Astrocyte of the hippocampus (primary cell): ENCODE results near the gene ZNF330.

Experiments
- DNase-seq: peaks from one replicate; pipeline ENCODE4 v3.0.0; 2011; ENCODE audit warnings: low read depth, low spot score

ZNF330 gene

DNA sequence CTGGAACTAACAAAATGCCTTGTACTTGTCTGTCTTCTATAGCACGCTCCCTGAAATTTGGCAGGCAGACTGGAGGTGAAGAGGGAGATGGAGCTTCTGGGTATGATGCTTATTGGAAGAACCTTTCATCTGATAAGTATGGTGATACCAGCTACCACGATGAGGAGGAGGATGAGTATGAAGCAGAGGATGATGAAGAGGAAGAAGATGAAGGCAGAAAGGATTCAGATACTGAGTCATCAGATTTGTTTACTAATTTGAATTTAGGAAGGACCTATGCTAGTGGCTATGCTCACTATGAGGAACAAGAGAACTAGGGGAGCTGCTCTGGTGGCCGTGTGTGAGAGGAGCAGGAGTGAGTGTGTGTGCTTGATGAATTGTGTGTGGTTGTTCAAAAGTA is 13.0 kb downstream of the ZNF330 start:
- DNase-seq, result no peak

DNA sequence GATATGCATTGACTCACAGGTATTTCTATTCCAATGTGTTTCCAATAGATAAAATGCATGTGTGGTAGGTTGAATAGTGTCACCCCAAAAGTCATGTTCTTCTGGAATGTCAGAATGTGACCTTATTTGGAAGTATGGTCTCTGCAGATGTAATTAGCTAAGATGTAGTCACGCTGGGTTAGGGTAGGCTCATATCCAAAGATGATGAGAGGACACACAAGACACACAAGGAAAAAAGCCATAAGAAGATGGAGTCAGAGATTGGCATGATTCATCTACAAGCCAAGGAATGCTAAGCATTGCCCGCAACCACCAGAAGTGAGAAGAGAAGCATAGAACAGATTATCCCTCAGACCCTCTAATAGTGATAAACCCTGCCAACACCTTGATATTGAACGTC is 17.5 kb downstream of the ZNF330 start:
- DNase-seq, result peak; percentile 5

DNA sequence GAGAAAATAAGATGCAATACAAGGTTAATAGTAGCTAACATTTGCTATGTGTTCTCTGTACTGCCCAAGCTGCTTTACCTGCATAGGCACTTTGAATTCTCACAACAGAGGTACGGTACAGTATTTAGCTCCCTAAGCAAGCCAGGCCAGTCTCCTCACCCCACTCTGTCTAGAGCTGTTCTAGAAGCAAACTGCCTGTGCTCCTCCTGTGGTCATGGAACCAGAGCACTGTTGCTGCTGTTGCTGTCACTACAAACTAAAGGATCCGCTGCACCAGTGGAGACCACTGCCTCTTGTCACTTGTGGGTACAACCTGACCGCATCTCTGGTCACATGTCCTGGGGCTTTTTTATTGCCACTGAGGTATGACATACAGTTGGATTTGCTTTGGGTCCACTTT is 19.6 kb downstream of the ZNF330 start:
- no peak for DNase-seq

DNA sequence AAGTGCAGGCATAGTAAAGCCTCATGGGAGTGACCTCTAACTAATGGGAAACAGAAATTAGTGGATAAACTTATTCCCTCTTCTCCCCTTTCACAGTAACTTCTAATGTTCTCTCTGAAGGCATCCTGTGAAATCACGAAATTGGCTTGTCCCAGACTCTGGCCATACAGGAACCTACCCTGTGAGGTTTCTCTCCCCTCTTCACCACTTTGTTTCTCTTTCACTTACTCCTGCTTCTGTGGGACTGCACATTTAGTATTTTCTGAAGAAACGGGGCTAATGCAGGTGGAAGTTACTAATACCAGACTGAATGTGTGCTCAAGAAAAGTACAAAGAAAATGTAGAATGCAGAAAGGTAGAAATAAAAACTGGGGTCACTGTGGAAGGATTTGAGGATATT is 20.0 kb downstream of the ZNF330 start:
- DNase-seq, result no peak

DNA sequence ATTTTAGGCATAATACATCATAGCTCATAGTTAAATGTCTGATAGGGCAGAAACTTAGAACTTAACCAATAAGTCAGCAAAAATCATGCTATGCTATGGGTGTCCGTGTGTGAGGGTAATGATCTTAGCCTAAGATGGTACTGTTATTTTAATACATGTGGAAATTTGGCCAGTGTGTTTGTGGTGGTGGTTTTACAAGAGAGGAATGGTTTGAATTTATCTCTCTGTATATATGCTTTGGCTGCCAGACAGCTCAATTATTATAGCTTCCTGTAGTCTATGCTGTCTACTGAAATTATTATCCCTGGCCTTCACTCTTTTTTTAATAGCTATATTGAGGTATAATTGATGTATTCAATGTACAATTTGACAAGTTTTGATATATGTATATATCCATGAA is 21.3 kb downstream of the ZNF330 start:
- DNase-seq, result no peak

DNA sequence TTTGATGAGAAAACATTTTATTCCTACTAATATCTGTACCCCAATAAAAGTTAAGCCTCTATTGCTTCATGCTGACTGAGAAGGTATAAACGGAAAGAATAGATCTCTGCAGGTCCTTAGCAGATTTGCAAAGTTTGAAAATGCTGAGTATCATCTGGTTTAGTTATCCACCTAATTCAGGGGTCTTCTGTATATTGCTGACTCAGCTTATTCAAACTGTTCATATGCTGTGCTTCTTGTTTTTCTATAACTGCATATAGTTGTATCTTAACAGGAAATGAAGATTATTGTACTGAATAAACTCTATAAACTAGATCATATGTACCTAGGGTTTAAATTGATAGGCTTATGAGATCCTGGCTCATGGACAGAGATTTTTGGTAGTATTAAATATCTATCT is 23.7 kb downstream of the ZNF330 start:
- no peak for DNase-seq

DNA sequence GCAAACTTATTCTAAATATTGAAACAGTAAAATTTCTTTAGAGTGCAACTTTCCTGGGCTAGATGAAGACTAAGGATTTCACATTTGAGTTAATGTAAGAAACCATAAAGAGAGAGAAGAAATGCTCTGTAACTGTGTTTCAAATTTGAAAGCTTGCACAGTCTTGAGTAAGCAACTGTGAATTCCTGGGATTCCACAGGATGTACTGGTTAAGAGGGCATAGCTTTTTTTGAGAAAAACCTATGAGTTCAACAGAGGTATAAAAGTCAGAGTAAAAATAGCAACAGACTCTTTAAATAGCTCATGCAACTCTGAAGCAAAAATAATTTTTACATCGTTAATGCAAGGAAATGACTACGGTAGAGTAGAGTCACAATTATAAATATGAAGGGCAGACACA is 25.5 kb downstream of the ZNF330 start:
- DNase-seq, result peak; percentile 66

DNA sequence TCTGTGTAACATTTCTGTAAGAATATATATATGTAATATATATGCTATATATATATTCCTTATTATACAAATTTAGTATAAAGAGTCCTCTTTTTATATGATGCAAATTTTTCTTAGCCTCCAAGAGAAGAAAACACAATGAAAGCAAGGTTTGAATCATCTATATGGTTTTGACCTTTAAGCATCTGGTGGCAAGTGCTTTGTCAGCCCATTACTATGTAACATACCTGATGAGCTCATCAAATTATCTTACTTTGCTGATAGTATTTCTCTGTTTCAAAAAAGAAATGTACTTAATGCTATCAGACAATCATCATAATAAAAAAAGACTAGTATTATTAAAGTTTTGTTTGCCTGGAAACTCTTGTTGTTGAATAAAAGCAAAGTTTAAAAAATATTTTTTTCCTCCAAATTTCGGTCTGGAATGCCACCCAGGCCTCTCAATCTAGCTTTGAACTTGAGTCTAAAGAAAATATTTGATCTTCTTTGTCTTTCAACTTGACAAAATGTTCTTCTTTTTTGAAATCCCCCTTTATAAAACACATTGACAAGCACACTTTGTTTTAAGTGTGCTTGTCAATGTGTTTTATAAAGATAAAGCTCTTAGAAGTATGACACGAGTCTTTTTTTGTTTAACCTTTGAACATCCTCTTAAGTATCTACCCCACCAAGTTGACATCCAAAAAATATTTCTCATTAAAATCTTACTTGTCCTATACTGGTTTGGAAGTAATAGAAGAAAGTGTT is 26.2 kb downstream of the ZNF330 start:
- DNase-seq, result no peak

DNA sequence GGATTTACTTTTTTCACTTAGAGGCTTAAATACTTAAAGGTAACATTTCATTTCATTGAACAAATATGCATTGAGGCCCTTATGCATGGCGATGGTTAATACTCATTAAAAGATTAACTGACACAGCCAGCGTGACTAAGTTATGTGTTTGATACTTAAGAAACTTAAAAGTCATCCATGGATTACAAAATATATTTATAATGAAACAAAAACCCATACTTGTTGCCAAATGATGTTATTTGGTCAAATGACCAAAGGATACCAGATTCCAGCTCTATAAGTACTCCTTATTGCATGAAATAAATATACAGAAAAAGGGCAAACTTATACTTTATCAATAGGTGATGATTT is 26.7 kb downstream of the ZNF330 start:
- DNase-seq, result no peak

DNA sequence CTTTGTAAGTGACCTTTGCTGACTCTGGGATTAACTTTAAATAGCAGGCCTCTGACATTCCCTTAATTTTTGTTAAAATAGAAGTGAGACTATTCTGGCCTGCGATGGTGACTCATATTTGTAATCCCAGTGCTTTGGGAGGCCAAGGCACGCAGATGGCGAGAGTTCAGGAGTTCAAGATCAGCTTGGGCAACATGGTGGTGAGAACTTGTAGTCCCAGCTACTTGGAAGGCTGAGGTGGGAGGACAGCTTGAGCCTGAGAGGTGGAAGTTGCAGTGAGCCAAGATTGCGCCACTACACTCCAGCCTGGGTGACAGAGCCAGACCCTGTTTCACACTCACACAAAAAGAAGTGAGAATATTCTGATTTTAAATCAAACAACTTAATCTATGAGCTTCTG is 27.3 kb downstream of the ZNF330 start:
- DNase-seq, result peak; percentile 20

DNA sequence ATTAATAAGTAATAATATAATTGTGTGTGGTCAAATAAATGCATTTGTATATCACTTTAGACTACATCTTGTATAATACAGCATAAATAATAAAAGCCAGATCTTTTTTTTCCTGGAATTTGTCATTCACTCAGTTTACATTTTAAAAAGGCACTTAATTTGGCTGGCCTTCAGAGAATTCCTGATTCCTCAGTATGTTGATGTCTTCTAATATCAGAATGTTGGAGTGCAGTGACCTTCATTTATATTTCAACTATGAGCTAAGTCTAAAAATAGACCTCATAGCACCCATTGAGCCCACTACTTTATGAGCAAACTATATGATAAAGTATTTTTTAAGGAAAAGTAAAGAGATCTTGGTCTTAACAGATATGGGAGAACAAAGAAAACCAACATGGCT is 27.8 kb downstream of the ZNF330 start:
- no peak for DNase-seq

DNA sequence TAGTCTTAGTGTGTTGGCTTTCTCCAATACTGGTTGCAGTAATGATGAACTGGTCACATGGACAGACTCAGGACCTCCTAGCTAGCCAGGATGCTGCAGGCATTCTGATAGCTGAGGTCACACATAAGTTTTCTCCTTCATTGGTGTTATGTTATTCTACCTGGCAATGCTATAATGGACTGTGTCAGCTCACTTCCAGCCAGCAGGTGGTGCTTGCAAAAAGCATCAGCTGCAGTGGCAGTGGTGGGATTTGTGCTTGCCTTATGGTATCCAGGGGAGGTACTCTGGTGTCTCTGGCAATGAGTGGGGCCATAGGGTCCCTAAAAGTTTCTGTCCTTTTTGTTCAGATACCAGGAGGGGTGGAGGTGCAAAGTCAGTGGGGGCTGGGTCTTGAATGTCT is 33.6 kb downstream of the ZNF330 start:
- no peak for DNase-seq

DNA sequence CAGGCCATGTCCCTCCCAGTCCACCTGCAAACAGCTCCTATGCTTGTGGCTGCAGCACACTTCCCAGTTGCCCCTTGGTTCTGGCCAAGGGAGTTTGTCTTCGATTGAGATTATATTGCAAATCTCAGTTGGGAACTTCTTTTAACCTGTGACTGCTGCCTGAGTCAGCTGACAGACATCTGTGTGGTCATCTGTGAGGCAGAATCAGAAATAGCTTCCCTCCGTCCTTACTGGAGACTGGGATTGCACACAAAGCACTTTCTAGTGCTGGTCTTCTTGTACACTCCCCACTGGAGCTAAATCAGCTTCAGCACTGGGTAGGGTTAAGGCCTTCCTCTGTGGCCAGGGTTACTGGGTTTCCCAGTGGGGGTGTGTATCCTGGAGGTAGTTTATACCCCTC is 34.3 kb downstream of the ZNF330 start:
- no peak for DNase-seq

DNA sequence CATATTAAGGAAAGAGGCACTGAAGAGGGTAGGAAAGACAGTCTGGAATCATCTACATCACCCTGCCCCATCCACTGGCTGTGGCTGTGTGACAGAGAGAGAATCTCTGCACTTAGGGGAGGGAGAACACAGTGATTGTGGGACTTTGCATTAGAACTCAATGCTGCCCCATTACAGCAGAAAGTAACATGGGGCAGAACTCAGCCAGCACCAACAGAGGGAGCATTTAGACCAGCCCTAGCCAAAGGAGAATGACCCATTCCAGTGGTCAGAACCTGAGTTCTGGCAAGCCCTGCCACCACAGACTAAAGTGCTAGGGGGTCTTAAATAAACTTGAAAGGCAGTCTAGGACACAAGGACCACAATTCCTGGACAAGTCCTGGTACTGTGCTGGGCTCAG is 37.9 kb downstream of the ZNF330 start:
- DNase-seq, result no peak

DNA sequence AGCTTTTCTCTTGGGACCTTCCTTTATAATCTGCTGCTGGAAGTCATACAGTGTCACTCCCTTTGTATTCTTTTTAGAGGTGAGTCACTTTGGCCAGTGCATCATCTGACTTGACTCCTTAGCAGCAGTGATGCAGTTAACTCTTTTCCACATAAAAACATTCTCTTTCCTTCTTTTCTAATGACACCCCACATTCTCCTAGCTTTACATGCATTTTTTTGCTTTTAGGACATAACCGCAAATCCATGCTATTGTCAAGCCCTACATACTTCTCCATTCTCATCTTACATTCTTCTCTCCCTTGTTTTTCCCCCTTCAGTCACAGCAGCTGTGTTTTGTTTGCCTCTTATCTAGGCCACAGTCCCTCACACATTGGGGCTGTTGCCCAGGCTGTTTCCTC is 55.1 kb downstream of the ZNF330 start:
- DNase-seq, result peak; percentile 79

DNA sequence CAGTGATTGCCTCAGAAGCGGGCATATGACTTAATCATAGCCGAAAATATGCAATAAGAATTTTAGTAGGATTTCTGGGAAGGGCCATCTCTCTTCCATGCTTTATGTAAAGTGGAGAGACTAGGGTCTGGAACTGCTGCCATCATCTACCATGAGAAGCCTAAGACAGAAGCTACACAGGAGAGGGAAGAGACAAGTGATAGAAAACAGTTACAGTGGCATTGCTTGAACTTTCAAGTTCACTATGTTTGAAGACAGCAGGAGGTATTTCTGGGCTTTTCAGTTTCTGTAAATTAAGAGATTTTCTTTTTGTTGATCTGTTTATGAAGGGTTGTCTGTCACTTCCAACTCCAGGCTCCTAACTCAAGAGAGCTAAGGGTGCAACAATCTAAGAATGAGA is 62.5 kb downstream of the ZNF330 start:
- DNase-seq, result no peak

DNA sequence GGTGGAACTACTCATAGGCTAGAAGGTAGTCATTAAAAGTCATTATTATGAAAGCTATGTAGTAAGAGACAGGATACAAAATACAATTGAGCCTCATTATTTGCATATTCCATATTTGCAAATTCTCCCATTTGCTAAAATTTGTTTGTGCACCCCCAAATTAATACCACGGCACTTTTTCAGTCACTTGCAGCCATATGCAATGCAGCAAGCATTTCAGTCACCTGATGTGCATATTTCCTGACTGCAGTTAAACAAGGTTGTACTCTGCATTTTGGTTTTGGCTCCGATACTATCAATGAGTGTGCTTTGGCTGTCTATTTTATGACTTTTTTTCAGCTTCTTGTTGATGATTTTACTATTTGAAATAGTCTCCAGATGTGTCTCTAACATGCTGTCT is 62.9 kb downstream of the ZNF330 start:
- DNase-seq, result no peak
